MM.1S (cell line): ENCODE measurements around the gene SMARCA4.

Source experiments
- EZH2 ChIP-seq: fragments of 300-600 bp; sonication (generic); optimal IDR thresholded peaks from 2 replicates; pipeline ENCODE3; 2017; ENCODE audit warnings: low read depth, mild to moderate bottlenecking, antibody characterized with exemption, low read length, mixed read lengths
- EZH2phosphoT487 ChIP-seq: fragments of 300-600 bp; sonication (generic); IDR thresholded peaks from 2 replicates; pipeline ENCODE4 v1.6.1; 2018; ENCODE audit warnings: antibody characterized with exemption, low read length
- TF ChIP-seq, protein P1 (sequence below): fragments of 300-600 bp; sonication (generic); IDR thresholded peaks from 2 replicates; pipeline ENCODE4 v1.5.1; 2016; ENCODE audit warnings: antibody characterized with exemption, low read length, mixed read lengths

DNA sequence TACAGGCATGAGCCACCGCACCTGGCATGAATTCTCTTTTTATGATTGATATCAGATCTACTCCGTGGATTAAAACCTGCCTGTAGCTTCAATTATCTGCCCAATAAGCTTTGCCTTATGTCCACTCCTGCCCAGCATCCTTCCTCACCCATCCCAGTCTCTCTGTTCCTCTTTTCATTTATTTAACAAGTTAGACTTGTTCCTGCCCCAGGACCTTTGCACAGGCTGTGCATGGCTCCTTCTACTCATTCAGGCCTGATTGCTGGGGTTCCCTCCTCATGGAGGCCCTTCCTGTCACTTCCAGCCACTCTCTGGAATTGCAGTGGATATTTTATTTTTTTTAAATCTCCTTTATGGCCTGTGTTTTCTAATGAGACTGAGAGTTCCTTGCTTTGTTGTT, 27.6 kb downstream of the SMARCA4 start:
- TF ChIP-seq, protein P1, sequence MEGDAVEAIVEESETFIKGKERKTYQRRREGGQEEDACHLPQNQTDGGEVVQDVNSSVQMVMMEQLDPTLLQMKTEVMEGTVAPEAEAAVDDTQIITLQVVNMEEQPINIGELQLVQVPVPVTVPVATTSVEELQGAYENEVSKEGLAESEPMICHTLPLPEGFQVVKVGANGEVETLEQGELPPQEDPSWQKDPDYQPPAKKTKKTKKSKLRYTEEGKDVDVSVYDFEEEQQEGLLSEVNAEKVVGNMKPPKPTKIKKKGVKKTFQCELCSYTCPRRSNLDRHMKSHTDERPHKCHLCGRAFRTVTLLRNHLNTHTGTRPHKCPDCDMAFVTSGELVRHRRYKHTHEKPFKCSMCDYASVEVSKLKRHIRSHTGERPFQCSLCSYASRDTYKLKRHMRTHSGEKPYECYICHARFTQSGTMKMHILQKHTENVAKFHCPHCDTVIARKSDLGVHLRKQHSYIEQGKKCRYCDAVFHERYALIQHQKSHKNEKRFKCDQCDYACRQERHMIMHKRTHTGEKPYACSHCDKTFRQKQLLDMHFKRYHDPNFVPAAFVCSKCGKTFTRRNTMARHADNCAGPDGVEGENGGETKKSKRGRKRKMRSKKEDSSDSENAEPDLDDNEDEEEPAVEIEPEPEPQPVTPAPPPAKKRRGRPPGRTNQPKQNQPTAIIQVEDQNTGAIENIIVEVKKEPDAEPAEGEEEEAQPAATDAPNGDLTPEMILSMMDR, result no peak
- TF ChIP-seq EZH2, result no peak
- TF ChIP-seq EZH2phosphoT487, result no peak
